ENCODE measurements around the gene HES7. TPM values are rescaled to one million over a fixed set of nuclear protein-coding genes. Genes with fewer than 3 reads are reported as not detected.

HES7 gene
- total RNA-seq, 1 experiment from 2014 or later: 3.1 TPM

DNA sequence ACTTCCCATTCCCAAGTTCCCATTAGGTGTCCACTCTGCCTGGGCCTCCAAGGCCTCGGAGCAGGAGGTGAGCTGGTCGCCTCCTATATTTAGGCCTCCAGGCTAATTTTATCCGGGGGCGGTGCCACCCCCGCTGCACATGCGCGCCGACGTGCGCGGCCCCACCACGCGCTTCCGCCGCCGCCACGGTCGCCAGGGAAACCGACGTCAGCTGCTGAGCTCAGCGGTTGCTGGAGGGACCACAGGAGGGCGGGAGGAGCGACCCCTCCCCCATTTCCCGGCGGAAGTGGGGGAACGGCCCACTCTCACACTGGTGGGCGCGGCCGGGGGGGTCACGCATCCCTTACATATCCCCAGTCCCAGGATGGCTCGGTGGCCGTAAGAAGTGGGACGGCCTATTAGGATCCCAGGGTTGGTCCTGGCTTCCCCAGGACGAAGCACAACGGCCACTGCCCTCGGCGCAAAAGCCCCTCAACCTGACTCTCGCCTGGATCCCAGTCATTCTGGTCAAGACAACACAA, 27.3 kb upstream of the HES7 start (continued):
- TF ChIP-seq, protein P1, sequence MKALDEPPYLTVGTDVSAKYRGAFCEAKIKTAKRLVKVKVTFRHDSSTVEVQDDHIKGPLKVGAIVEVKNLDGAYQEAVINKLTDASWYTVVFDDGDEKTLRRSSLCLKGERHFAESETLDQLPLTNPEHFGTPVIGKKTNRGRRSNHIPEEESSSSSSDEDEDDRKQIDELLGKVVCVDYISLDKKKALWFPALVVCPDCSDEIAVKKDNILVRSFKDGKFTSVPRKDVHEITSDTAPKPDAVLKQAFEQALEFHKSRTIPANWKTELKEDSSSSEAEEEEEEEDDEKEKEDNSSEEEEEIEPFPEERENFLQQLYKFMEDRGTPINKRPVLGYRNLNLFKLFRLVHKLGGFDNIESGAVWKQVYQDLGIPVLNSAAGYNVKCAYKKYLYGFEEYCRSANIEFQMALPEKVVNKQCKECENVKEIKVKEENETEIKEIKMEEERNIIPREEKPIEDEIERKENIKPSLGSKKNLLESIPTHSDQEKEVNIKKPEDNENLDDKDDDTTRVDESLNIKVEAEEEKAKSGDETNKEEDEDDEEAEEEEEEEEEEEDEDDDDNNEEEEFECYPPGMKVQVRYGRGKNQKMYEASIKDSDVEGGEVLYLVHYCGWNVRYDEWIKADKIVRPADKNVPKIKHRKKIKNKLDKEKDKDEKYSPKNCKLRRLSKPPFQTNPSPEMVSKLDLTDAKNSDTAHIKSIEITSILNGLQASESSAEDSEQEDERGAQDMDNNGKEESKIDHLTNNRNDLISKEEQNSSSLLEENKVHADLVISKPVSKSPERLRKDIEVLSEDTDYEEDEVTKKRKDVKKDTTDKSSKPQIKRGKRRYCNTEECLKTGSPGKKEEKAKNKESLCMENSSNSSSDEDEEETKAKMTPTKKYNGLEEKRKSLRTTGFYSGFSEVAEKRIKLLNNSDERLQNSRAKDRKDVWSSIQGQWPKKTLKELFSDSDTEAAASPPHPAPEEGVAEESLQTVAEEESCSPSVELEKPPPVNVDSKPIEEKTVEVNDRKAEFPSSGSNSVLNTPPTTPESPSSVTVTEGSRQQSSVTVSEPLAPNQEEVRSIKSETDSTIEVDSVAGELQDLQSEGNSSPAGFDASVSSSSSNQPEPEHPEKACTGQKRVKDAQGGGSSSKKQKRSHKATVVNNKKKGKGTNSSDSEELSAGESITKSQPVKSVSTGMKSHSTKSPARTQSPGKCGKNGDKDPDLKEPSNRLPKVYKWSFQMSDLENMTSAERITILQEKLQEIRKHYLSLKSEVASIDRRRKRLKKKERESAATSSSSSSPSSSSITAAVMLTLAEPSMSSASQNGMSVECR (CRISPR knock-in tag; IDR thresholded peaks at IDR 0.05; ENCODE audit: borderline replicate concordance): peak; percentile 21; the same call in 1 of the 2 replicates
- TF ChIP-seq FOXK1 (CRISPR knock-in tag; IDR thresholded peaks at IDR 0.05) (peak; percentile 74), NFE2L1 (CRISPR knock-in tag; IDR thresholded peaks at IDR 0.05) (no peak)
- TF ChIP-seq, protein P2, sequence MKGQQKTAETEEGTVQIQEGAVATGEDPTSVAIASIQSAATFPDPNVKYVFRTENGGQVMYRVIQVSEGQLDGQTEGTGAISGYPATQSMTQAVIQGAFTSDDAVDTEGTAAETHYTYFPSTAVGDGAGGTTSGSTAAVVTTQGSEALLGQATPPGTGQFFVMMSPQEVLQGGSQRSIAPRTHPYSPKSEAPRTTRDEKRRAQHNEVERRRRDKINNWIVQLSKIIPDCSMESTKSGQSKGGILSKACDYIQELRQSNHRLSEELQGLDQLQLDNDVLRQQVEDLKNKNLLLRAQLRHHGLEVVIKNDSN (CRISPR knock-in tag; IDR thresholded peaks at IDR 0.05): 0 out of 2 replicates have a peak, but pooled peaks have one; percentile 49
- TF ChIP-seq, protein P3, sequence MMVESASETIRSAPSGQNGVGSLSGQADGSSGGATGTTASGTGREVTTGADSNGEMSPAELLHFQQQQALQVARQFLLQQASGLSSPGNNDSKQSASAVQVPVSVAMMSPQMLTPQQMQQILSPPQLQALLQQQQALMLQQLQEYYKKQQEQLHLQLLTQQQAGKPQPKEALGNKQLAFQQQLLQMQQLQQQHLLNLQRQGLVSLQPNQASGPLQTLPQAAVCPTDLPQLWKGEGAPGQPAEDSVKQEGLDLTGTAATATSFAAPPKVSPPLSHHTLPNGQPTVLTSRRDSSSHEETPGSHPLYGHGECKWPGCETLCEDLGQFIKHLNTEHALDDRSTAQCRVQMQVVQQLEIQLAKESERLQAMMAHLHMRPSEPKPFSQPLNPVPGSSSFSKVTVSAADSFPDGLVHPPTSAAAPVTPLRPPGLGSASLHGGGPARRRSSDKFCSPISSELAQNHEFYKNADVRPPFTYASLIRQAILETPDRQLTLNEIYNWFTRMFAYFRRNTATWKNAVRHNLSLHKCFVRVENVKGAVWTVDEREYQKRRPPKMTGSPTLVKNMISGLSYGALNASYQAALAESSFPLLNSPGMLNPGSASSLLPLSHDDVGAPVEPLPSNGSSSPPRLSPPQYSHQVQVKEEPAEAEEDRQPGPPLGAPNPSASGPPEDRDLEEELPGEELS (CRISPR knock-in tag; IDR thresholded peaks at IDR 0.05): peak; percentile 40; the same call in 1 of the 2 replicates

DNA sequence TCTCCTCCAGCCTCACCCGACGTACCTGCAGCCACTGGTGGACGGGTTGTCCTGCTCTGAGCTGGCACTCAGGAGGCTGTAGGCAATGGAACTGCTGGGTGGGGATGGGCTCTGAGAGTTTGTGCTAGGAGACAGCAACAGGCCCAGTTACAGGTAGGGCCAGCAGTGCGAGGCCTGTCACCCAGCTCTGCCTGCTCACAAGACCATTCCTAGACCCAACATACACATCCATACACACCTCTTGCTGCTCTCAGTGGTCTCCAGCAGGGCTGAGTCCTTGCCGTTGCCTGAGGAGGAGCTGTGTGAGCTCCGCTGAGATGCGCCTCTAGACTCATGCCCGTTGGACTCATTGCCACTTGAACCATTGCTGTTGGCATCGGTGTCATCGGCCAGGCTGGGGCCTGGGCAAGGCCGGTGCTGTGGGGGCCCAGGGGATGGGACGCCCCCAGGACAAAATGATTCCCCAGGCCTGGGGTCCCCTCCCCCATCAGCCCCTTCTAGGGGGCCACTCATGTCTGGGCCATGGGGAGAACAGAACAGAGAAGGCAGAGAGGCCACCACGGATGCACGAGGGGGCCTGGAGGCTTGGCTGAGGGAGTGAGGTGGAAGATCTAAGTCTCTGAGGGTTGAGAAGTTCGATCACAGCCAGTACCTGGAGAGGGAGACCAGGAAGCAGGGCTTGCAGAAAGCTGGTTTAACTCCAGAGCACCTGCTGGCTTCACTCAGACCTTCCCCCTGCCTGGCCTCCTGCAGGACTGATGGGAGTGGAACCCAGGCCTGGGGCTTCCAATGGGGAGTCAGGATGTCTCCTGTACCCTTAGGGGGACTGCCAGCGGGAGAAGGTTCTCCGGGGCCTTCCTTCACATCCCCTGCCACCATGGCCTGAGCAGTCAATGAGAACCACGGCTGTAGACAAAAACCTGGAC, 26.6 kb upstream of the HES7 start:
- Mint-ChIP-seq H3K4me3 (peak overlapping the region; percentile 96), H3K36me3 (peaks cover 28% of the 10 kb centered on the region), H3K27me3 (ENCODE audit: low read depth) (peaks cover 2% of the 10 kb centered on the region; the same call in 1 of the 2 replicates), H3K9me3 (no peaks in the 10 kb centered on the region), H3K4me1 (peaks cover 14% of the 10 kb centered on the region), H3K27ac (no peak overlapping the region)
- ATAC-seq (no peak), DNase-seq (ENCODE audit: low spot score) (no peak)
- CTCF ChIA-PET: interaction anchor here (0.6 to 1.6 kb wide), 9 partner anchors 10 to 71 kb away, joined by 3 to 7 read pairs (median 5); partner anchors contain the start of gene HES7
- POLR2A ChIA-PET: interaction anchor here (0.9 to 1.1 kb wide), 3 partner anchors 13 to 60 kb away, joined by 3 to 6 read pairs (median 4); partner anchors contain the start of gene AURKB
- TF ChIP-seq CREM (CRISPR knock-in tag; IDR thresholded peaks at IDR 0.05) (no peak), ESRRA (CRISPR knock-in tag; IDR thresholded peaks at IDR 0.05; ENCODE audit: borderline replicate concordance) (no peak), NFATC4 (CRISPR knock-in tag; IDR thresholded peaks at IDR 0.05) (no peak), PRRX2 (CRISPR knock-in tag; IDR thresholded peaks at IDR 0.05) (no peak), NR3C1 (CRISPR knock-in tag; conservative IDR thresholded peaks at IDR 0.05; ENCODE audit: low read depth) (no peak), GTF2I (CRISPR knock-in tag; conservative IDR thresholded peaks at IDR 0.05) (no peak), TP53 (CRISPR knock-in tag; IDR thresholded peaks at IDR 0.05) (no peak), GRHL2 (CRISPR knock-in tag; IDR thresholded peaks at IDR 0.05; ENCODE audit: insufficient replicate concordance, severe bottlenecking) (no peak), CBFB (CRISPR knock-in tag; IDR thresholded peaks at IDR 0.05; ENCODE audit: low read depth) (no peak), ATF1 (CRISPR knock-in tag; IDR thresholded peaks at IDR 0.05) (no peak)
- TF ChIP-seq, protein P4, sequence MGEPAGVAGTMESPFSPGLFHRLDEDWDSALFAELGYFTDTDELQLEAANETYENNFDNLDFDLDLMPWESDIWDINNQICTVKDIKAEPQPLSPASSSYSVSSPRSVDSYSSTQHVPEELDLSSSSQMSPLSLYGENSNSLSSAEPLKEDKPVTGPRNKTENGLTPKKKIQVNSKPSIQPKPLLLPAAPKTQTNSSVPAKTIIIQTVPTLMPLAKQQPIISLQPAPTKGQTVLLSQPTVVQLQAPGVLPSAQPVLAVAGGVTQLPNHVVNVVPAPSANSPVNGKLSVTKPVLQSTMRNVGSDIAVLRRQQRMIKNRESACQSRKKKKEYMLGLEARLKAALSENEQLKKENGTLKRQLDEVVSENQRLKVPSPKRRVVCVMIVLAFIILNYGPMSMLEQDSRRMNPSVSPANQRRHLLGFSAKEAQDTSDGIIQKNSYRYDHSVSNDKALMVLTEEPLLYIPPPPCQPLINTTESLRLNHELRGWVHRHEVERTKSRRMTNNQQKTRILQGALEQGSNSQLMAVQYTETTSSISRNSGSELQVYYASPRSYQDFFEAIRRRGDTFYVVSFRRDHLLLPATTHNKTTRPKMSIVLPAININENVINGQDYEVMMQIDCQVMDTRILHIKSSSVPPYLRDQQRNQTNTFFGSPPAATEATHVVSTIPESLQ (CRISPR knock-in tag; IDR thresholded peaks at IDR 0.05): no peak
- TF ChIP-seq, protein P5, sequence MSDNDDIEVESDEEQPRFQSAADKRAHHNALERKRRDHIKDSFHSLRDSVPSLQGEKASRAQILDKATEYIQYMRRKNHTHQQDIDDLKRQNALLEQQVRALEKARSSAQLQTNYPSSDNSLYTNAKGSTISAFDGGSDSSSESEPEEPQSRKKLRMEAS (CRISPR knock-in tag; IDR thresholded peaks at IDR 0.05): no peak
- TF ChIP-seq, protein P2 (CRISPR knock-in tag; IDR thresholded peaks at IDR 0.05): no peak
- TF ChIP-seq, protein P6, sequence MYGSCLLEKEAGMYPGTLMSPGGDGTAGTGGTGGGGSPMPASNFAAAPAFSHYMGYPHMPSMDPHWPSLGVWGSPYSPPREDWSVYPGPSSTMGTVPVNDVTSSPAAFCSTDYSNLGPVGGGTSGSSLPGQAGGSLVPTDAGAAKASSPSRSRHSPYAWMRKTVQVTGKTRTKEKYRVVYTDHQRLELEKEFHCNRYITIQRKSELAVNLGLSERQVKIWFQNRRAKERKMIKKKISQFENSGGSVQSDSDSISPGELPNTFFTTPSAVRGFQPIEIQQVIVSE (CRISPR knock-in tag; IDR thresholded peaks at IDR 0.05; ENCODE audit: borderline replicate concordance): no peak
- TF ChIP-seq, protein P7, sequence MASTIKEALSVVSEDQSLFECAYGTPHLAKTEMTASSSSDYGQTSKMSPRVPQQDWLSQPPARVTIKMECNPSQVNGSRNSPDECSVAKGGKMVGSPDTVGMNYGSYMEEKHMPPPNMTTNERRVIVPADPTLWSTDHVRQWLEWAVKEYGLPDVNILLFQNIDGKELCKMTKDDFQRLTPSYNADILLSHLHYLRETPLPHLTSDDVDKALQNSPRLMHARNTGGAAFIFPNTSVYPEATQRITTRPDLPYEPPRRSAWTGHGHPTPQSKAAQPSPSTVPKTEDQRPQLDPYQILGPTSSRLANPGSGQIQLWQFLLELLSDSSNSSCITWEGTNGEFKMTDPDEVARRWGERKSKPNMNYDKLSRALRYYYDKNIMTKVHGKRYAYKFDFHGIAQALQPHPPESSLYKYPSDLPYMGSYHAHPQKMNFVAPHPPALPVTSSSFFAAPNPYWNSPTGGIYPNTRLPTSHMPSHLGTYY (CRISPR knock-in tag; IDR thresholded peaks at IDR 0.05): no peak
- TF ChIP-seq, protein P8, sequence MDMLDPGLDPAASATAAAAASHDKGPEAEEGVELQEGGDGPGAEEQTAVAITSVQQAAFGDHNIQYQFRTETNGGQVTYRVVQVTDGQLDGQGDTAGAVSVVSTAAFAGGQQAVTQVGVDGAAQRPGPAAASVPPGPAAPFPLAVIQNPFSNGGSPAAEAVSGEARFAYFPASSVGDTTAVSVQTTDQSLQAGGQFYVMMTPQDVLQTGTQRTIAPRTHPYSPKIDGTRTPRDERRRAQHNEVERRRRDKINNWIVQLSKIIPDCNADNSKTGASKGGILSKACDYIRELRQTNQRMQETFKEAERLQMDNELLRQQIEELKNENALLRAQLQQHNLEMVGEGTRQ (CRISPR knock-in tag; IDR thresholded peaks at IDR 0.05): no peak
